ENCODE results near the gene CFAP99. TPM values are rescaled to one million over a fixed set of nuclear protein-coding genes. Genes with fewer than 3 reads are reported as not detected.

The CFAP99 gene
- total RNA-seq, 1 donor from 2014 or later = not detected

DNA sequence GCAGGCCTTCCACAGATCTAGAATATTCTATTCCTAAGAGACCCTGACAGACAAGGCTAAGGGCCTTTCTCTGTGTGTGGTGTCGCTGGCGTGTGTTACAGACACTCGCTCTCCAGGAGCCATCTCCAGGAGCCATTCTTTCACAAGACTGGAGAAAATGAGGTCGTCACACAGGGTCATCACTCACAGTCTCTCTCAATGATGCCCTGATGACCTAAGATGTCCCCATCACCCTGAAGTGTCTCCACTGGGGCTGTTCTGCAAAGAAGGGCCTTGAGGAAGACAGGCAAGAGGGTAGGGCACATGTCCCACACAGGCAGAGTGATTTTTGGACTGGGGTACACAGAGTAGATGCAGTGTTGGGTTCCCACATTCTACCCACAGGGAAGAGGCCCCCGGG is 35.0 kb upstream of the CFAP99 start:
- TF ChIP-seq, protein P1, sequence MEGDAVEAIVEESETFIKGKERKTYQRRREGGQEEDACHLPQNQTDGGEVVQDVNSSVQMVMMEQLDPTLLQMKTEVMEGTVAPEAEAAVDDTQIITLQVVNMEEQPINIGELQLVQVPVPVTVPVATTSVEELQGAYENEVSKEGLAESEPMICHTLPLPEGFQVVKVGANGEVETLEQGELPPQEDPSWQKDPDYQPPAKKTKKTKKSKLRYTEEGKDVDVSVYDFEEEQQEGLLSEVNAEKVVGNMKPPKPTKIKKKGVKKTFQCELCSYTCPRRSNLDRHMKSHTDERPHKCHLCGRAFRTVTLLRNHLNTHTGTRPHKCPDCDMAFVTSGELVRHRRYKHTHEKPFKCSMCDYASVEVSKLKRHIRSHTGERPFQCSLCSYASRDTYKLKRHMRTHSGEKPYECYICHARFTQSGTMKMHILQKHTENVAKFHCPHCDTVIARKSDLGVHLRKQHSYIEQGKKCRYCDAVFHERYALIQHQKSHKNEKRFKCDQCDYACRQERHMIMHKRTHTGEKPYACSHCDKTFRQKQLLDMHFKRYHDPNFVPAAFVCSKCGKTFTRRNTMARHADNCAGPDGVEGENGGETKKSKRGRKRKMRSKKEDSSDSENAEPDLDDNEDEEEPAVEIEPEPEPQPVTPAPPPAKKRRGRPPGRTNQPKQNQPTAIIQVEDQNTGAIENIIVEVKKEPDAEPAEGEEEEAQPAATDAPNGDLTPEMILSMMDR (IDR thresholded peaks at IDR 0.05) = no peak
- Mint-ChIP-seq H3K4me1 (ENCODE audit: unreplicated experiment) (no peaks in the 10 kb centered on the region), H3K27me3 (ENCODE audit: unreplicated experiment) (peaks cover 63% of the 10 kb centered on the region), H3K27ac (ENCODE audit: unreplicated experiment) (no peak overlapping the region), H3K9me3 (ENCODE audit: unreplicated experiment) (peaks cover 5% of the 10 kb centered on the region), H3K36me3 (ENCODE audit: unreplicated experiment) (peaks cover 6% of the 10 kb centered on the region), H3K4me3 (ENCODE audit: unreplicated experiment) (no peak overlapping the region)
- DNase-seq (ENCODE audit: extremely low spot score, unreplicated experiment) = no peak

DNA sequence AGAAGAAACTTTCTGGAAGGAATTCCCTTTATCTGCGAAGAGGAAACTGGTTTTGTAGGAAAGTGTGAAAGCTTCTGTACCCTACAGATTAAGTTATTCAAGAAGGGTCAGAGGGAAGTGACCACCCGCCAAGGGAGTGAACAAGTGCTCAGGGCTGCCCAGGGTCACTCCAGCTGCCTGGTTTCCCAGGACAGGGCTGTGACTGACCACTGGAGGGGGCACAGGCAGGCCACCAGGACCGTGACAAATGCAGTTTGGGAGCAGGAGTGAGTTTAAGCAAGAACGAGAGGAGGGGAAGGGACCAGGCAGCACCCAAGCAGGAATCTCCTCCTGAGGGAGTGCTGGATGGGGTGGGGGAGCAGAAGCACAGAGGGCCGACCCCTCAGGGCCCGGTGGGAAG is 34.5 kb upstream of the CFAP99 start:
- no peak for DNase-seq (ENCODE audit: extremely low spot score, unreplicated experiment)
- Mint-ChIP-seq H3K9me3 (ENCODE audit: unreplicated experiment) (peaks cover 5% of the 10 kb centered on the region), H3K36me3 (ENCODE audit: unreplicated experiment) (peaks cover 6% of the 10 kb centered on the region), H3K4me1 (ENCODE audit: unreplicated experiment) (no peaks in the 10 kb centered on the region), H3K4me3 (ENCODE audit: unreplicated experiment) (no peak overlapping the region), H3K27ac (ENCODE audit: unreplicated experiment) (no peak overlapping the region), H3K27me3 (ENCODE audit: unreplicated experiment) (peaks cover 60% of the 10 kb centered on the region)
- TF ChIP-seq, protein P1 (IDR thresholded peaks at IDR 0.05) = no peak

DNA sequence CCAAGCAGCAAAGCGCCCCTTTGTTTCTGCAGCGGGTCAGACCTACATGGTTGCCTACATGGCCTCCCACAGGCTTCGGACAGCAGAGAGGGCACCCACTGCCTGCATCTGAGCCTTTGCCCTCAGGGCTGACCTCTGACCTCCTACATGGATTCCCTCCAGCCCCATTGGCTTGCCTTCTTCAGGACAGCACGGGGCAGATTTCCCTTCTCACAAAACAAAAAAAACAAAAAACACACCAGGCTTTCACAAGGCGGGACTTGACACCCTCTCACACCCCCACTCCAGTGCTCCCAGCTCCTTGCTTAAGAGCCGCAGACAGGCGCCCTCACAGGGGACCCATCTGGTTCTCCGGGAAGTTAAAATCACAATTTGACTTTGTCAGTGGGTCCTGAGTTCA is 33.2 kb upstream of the CFAP99 start:
- no peak for DNase-seq (ENCODE audit: extremely low spot score, unreplicated experiment)
- Mint-ChIP-seq H3K27me3 (ENCODE audit: unreplicated experiment) (peaks cover 57% of the 10 kb centered on the region), H3K36me3 (ENCODE audit: unreplicated experiment) (peaks cover 6% of the 10 kb centered on the region), H3K4me3 (ENCODE audit: unreplicated experiment) (no peak overlapping the region), H3K27ac (ENCODE audit: unreplicated experiment) (no peak overlapping the region), H3K4me1 (ENCODE audit: unreplicated experiment) (peaks cover 9% of the 10 kb centered on the region), H3K9me3 (ENCODE audit: unreplicated experiment) (peaks cover 5% of the 10 kb centered on the region)
- TF ChIP-seq, protein P1 (IDR thresholded peaks at IDR 0.05) = no peak

DNA sequence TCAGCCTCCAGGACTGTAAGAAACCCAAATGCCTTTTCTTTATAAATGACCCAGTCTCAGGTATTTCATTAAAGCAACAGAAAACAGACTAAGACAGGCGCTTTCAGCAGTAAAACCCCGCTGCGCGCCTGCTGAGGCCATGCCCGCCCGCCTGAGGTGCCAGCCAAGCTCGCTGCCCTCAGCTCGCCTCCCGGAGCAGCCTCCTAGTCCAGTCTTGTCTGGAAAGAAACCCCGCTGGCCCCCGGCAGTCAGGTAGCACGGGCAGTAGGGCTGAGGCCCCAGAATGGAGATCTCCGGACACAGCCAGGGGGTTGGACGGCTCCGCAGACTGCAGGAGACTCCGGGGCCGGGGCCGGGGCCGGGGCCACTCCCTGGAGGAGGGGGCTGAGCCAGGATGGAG is 32.0 kb upstream of the CFAP99 start:
- Mint-ChIP-seq H3K4me1 (ENCODE audit: unreplicated experiment) (peaks cover 20% of the 10 kb centered on the region), H3K4me3 (ENCODE audit: unreplicated experiment) (no peak overlapping the region), H3K9me3 (ENCODE audit: unreplicated experiment) (no peaks in the 10 kb centered on the region), H3K27ac (ENCODE audit: unreplicated experiment) (no peak overlapping the region), H3K36me3 (ENCODE audit: unreplicated experiment) (no peaks in the 10 kb centered on the region), H3K27me3 (ENCODE audit: unreplicated experiment) (peaks cover 57% of the 10 kb centered on the region)
- DNase-seq (ENCODE audit: extremely low spot score, unreplicated experiment) = no peak
- TF ChIP-seq, protein P1 (IDR thresholded peaks at IDR 0.05) = no peak

DNA sequence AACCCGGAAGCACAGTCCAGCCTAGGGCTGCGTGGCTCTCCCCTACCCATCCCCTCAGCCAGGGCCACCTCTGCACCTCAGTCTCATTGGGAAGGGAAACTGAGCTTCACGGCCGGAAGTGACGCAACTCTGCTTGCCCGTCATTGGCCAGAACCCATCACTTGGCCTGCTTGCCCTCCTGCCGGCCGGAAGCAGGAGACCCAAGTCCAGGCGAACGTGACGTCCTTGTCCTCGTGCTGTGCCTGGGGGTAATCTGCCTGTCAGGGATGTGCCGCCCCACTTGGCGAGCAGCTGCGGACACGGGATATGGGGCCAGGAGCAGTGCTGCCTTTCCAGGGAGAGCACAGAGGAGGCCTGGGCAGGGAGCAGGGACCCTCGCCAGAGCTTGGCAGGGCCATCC is 31.5 kb upstream of the CFAP99 start:
- Mint-ChIP-seq H3K27me3 (ENCODE audit: unreplicated experiment) (peaks cover 59% of the 10 kb centered on the region), H3K36me3 (ENCODE audit: unreplicated experiment) (no peaks in the 10 kb centered on the region), H3K9me3 (ENCODE audit: unreplicated experiment) (no peaks in the 10 kb centered on the region), H3K4me1 (ENCODE audit: unreplicated experiment) (peaks cover 20% of the 10 kb centered on the region), H3K27ac (ENCODE audit: unreplicated experiment) (no peak overlapping the region), H3K4me3 (ENCODE audit: unreplicated experiment) (no peak overlapping the region)
- TF ChIP-seq, protein P1 (IDR thresholded peaks at IDR 0.05) = no peak
- DNase-seq (ENCODE audit: extremely low spot score, unreplicated experiment) = no peak

All from osteocyte (in vitro differentiated cells).